ENCODE measurements around the gene REG4. TPM values are rescaled to one million over a fixed set of nuclear protein-coding genes. Genes with fewer than 3 reads are reported as not detected.

REG4 gene
- polyA plus RNA-seq, 3 donors: not detected

DNA sequence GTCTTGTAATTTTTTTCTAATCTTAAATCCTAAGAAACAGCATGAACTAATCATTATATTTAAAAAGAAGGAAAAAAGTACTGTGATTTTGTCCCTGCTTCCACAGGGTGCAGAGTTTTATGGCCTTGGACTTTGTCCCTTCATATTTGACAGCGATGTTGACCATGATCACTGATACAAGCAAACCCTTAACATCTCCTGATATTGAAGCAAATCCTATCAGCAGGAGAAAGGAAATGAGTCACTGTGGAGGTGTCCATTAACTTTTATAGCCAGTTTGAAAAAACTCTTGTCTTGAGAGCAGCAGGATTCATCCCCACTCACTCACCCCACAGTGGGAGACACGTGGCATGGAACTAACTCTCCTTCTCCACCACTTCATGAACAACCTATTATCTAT, 5.1 kb upstream of the REG4 start:
- Histone ChIP-seq H4K20me1 (ENCODE audit: insufficient read depth, low read length) (no peaks in the 10 kb centered on the region), H3K36me3 (replicated peaks in 1 of 2; ENCODE audit: control insufficient read depth in 1 of 2, insufficient read depth in 2 of 2, low read length in 2 of 2) (no peaks in the 10 kb centered on the region), H3K4me1 (ENCODE audit: control insufficient read depth in 1 of 2, insufficient read depth in 2 of 2, low read length in 2 of 2) (no peaks in the 10 kb centered on the region), H3K4me2 (replicated peaks; ENCODE audit: extremely low read depth, low read length, poor library complexity, severe bottlenecking) (no peak overlapping the region), H3K27me3 (ENCODE audit: control insufficient read depth in 2 of 2, insufficient read depth in 2 of 2, low read length in 2 of 2) (no peaks in the 10 kb centered on the region), H3K4me3 (replicated peaks in 1 of 3; ENCODE audit: low read depth in 2 of 3, low read length in 3 of 3) (no peak overlapping the region), H3K79me2 (ENCODE audit: insufficient read depth, low read length) (no peaks in the 10 kb centered on the region), H3K9ac (ENCODE audit: insufficient read depth, low read length, poor library complexity, severe bottlenecking) (no peak overlapping the region), H3K9me3 (replicated peaks in 1 of 2; ENCODE audit: control insufficient read depth in 1 of 2, insufficient read depth in 1 of 2, low read length in 2 of 2) (no peaks in the 10 kb centered on the region), H2AFZ (ENCODE audit: insufficient read depth, low read depth, low read length, poor library complexity, severe bottlenecking) (no peak overlapping the region), H3K27ac (ENCODE audit: low read depth in 1 of 2, low read length in 2 of 2) (no peak overlapping the region)
- Mint-ChIP-seq H3K36me3 (no peaks in the 10 kb centered on the region), H3K27me3 (ENCODE audit: low read depth in 3 of 3) (peaks cover 3% of the 10 kb centered on the region in 3 donors), H3K9me3 (peaks cover 0 to 3% (median 0%) of the 10 kb centered on the region in 7 donors), H3K4me3 (no peak overlapping the region), H3K4me1 (no peaks in the 10 kb centered on the region), H3K27ac (no peak overlapping the region)
- DNase-seq: no peak
- intact Hi-C loops (cut with micrococcal nuclease): no loop called here
- TF ChIP-seq, protein P1, sequence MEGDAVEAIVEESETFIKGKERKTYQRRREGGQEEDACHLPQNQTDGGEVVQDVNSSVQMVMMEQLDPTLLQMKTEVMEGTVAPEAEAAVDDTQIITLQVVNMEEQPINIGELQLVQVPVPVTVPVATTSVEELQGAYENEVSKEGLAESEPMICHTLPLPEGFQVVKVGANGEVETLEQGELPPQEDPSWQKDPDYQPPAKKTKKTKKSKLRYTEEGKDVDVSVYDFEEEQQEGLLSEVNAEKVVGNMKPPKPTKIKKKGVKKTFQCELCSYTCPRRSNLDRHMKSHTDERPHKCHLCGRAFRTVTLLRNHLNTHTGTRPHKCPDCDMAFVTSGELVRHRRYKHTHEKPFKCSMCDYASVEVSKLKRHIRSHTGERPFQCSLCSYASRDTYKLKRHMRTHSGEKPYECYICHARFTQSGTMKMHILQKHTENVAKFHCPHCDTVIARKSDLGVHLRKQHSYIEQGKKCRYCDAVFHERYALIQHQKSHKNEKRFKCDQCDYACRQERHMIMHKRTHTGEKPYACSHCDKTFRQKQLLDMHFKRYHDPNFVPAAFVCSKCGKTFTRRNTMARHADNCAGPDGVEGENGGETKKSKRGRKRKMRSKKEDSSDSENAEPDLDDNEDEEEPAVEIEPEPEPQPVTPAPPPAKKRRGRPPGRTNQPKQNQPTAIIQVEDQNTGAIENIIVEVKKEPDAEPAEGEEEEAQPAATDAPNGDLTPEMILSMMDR (IDR thresholded peaks at IDR 0.05): no peak
- WGBS (ENCODE audit: insufficient coverage): no CpG with 5 or more reads among the region's 2 CpGs

DNA sequence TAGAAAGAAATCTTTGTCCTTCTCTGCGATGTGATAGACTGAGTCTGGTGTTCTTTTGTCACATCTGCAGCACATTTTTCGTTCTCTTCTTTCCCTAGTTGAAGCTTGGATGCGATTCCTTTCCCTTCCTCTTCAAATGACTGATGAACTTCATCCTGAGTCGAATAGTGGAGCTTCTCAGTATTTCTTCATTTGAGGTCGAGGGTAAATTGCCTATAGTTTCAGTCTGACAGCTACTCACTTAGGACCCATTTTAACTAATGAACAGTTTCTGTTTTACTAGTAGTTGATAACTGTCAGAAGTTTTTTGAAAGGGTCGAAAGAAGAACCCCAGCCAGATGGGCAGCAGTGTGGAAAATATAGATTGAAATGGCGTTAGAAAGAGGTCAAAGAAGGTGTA, 4.7 kb upstream of the REG4 start:
- H3K27ac ChIP-seq (ENCODE audit: low read depth in 1 of 2, low read length in 2 of 2): no peak overlapping the region
- H3K79me2 ChIP-seq (ENCODE audit: insufficient read depth, low read length): no peaks in the 10 kb centered on the region
- H3K4me1 ChIP-seq (ENCODE audit: control insufficient read depth in 1 of 2, insufficient read depth in 2 of 2, low read length in 2 of 2): no peaks in the 10 kb centered on the region
- no peaks in the 10 kb centered on the region for H3K9me3 ChIP-seq (replicated peaks in 1 of 2; ENCODE audit: control insufficient read depth in 1 of 2, insufficient read depth in 1 of 2, low read length in 2 of 2)
- Mint-ChIP-seq H3K27me3 (ENCODE audit: low read depth in 3 of 3) (peaks cover 3% of the 10 kb centered on the region in 3 donors), H3K9me3 (peaks cover 0 to 3% (median 0%) of the 10 kb centered on the region in 7 donors), H3K4me1 (no peaks in the 10 kb centered on the region), H3K27ac (no peak overlapping the region), H3K36me3 (no peaks in the 10 kb centered on the region), H3K4me3 (no peak overlapping the region)
- no peak for DNase-seq
- 92% methylated on average over 2 of the region's 7 CpGs for WGBS (ENCODE audit: insufficient coverage)
- H3K9ac ChIP-seq (ENCODE audit: insufficient read depth, low read length, poor library complexity, severe bottlenecking): no peak overlapping the region
- H3K4me2 ChIP-seq (replicated peaks; ENCODE audit: extremely low read depth, low read length, poor library complexity, severe bottlenecking): no peak overlapping the region
- no peaks in the 10 kb centered on the region for H3K36me3 ChIP-seq (replicated peaks in 1 of 2; ENCODE audit: control insufficient read depth in 1 of 2, insufficient read depth in 2 of 2, low read length in 2 of 2)
- H4K20me1 ChIP-seq (ENCODE audit: insufficient read depth, low read length): no peaks in the 10 kb centered on the region
- H3K27me3 ChIP-seq (ENCODE audit: control insufficient read depth in 2 of 2, insufficient read depth in 2 of 2, low read length in 2 of 2): no peaks in the 10 kb centered on the region
- no peak overlapping the region for H2AFZ ChIP-seq (ENCODE audit: insufficient read depth, low read depth, low read length, poor library complexity, severe bottlenecking)
- intact Hi-C loops (cut with micrococcal nuclease): no loop called here
- TF ChIP-seq, protein P1 (IDR thresholded peaks at IDR 0.05): no peak
- H3K4me3 ChIP-seq (replicated peaks in 1 of 3; ENCODE audit: low read depth in 2 of 3, low read length in 3 of 3): no peak overlapping the region

All from CD14-positive monocyte (primary cell).